ENCODE results near the gene PTPRR.

PTPRR gene

DNA sequence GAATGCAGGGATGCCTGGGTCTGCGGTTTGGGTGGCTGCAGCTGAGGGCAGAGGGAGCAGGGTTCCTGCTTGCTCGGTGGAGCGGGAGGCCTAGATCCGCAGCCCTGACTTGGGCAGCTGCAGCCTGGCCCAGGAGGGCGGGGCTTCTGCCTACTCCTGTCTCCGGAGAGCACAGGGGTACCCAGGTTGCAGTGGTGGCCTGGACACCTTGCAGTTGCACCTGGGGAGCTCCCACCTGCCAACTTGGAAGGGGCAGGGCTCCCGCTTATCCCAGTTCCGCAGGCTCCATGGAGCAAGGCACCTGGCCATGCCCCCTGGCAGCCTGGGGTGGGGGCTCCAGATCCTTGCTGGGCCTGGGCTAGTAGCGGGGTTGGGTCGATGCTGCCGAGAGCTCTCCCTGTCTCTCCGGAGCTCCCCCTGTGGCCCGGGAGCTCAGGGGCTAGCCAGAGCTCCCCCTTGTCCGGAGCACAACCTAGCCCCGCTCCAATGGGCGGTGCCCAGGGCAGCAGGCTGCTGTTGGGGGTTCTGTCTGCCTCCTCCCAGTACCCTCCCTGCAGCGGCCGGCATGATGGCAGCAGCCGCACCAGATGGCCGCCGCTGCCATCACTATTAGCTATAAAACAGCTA, 136.4 kb downstream of the PTPRR start:
- Mint-ChIP-seq H3K27ac (no peak overlapping the region), H3K4me3 (no peak overlapping the region), H3K27me3 (ENCODE audit: low read depth) (no peaks in the 10 kb centered on the region), H3K9me3 (no peaks in the 10 kb centered on the region), H3K36me3 (ENCODE audit: low read depth) (no peaks in the 10 kb centered on the region), H3K4me1 (ENCODE audit: low read depth) (no peaks in the 10 kb centered on the region)
- DNase-seq (ENCODE audit: low spot score) = no peak

DNA sequence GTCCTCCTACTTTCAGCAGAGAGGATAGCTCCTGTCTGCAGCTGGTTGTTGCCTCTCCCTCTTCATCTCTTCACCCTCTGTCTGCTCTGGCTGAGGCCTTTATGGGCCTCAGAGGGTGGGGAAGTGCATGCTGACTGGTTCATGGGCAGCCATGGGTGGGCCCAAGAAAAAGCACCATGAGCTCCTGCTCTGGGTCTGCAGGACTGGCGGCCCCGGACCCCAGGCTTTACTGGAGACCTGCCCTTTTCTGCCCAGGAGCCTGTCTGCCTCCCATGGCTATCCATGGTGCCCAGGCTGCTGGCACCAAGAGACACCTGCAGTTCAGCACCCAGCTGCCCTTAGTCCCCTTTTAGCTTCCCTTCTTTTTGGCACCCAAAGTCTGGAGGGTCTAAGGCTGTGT, 137.1 kb downstream of the PTPRR start:
- H3K27ac Mint-ChIP-seq = no peak overlapping the region
- no peaks in the 10 kb centered on the region for H3K4me1 Mint-ChIP-seq (ENCODE audit: low read depth)
- no peaks in the 10 kb centered on the region for H3K27me3 Mint-ChIP-seq (ENCODE audit: low read depth)
- no peak for DNase-seq (ENCODE audit: low spot score)
- no peaks in the 10 kb centered on the region for H3K36me3 Mint-ChIP-seq (ENCODE audit: low read depth)
- H3K9me3 Mint-ChIP-seq = no peaks in the 10 kb centered on the region
- no peak overlapping the region for H3K4me3 Mint-ChIP-seq

DNA sequence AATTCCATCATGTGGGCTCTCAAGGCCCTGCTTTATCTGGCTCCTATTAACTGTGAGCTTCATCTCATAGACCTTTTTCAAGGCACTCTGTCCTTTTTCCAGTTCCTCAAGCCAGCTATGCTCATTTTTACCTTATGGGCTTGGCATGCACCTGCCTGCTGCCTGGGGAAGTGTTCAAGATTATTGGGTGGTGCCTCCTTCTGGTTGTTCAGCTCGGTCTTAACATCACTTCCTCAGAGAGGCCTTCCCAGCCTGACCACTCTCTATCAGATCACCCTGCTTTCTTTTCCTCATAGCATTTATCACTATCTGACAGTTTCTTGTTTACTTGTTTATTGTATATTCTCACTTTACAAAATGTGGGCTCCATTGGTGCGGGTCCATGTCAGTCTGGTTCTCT, 141.3 kb downstream of the PTPRR start:
- H3K4me3 Mint-ChIP-seq = no peak overlapping the region
- no peaks in the 10 kb centered on the region for H3K9me3 Mint-ChIP-seq
- H3K36me3 Mint-ChIP-seq (ENCODE audit: low read depth) = no peaks in the 10 kb centered on the region
- H3K4me1 Mint-ChIP-seq (ENCODE audit: low read depth) = no peaks in the 10 kb centered on the region
- H3K27ac Mint-ChIP-seq = no peak overlapping the region
- DNase-seq (ENCODE audit: low spot score) = no peak
- no peaks in the 10 kb centered on the region for H3K27me3 Mint-ChIP-seq (ENCODE audit: low read depth)

DNA sequence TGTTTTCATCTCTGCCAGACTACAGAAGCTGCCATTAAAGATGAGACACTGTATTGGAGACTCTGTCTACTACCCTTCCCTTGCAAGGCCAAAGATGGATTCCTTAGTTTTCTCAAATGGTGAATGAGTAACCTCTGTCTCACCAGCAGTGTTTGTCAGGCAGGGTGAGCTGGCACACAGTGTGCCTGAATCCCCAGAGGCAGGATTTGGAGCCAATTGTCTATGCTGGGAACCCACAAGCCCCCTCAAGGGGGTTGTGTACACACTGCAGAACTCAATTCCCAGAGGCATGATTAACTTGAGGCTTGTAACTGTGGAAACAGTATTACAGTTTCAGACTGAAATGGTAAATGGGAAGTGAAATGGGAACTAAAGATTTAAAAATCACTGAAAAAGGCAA, 146.5 kb downstream of the PTPRR start:
- H3K27ac Mint-ChIP-seq = no peak overlapping the region
- H3K36me3 Mint-ChIP-seq (ENCODE audit: low read depth) = no peaks in the 10 kb centered on the region
- H3K4me1 Mint-ChIP-seq (ENCODE audit: low read depth) = no peaks in the 10 kb centered on the region
- no peaks in the 10 kb centered on the region for H3K9me3 Mint-ChIP-seq
- H3K4me3 Mint-ChIP-seq = no peak overlapping the region
- DNase-seq (ENCODE audit: low spot score) = no peak
- H3K27me3 Mint-ChIP-seq (ENCODE audit: low read depth) = no peaks in the 10 kb centered on the region

DNA sequence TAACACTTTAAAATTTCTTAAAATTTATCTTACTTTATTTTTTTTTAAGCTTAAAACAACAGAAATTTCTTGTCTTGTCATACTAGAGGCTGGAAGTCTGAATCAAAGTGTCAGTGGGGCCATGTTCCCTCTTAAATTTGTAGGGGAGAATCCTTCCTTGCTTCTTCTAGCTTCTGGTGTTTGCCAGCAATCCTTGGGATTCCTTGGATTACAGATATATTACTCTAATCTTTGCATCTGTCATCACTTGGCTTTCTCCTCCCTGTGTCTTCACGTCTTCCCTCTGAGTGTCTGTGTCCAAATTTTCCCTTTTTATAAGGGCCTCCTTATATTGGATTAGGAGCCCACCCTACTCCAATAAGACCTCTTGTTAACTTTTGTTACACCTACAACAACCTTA, 147.7 kb downstream of the PTPRR start:
- H3K4me1 Mint-ChIP-seq (ENCODE audit: low read depth) = no peaks in the 10 kb centered on the region
- no peak overlapping the region for H3K4me3 Mint-ChIP-seq

DNA sequence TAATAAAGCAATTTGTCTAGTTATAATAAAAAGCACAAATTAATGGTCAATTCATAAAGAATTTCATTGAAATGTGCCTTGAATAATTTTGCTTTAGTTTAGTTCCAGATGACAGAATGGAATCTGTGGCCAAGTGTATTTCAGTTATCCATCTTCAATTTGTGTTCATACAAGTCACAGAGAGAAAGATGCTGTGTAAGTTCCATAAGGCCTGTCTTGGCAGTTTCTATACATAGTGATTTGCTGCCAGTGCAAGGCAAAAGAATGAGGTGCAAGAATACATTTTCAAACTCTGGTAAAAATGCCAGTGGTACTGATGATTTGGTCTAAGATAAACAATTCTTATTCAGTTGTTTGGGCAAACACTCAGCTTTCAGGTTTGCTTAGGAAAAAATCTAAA, 149.0 kb downstream of the PTPRR start:
- H3K4me3 Mint-ChIP-seq = no peak overlapping the region
- no peaks in the 10 kb centered on the region for H3K9me3 Mint-ChIP-seq
- DNase-seq (ENCODE audit: low spot score) = no peak
- H3K27me3 Mint-ChIP-seq (ENCODE audit: low read depth) = no peaks in the 10 kb centered on the region
- no peaks in the 10 kb centered on the region for H3K4me1 Mint-ChIP-seq (ENCODE audit: low read depth)
- no peaks in the 10 kb centered on the region for H3K36me3 Mint-ChIP-seq (ENCODE audit: low read depth)
- no peak overlapping the region for H3K27ac Mint-ChIP-seq

More for the DNA sequence above, 147.7 kb downstream of the PTPRR start:
- DNase-seq (ENCODE audit: low spot score) = no peak
- Mint-ChIP-seq H3K27ac (no peak overlapping the region), H3K27me3 (ENCODE audit: low read depth) (no peaks in the 10 kb centered on the region), H3K36me3 (ENCODE audit: low read depth) (no peaks in the 10 kb centered on the region), H3K9me3 (no peaks in the 10 kb centered on the region)

DNA sequence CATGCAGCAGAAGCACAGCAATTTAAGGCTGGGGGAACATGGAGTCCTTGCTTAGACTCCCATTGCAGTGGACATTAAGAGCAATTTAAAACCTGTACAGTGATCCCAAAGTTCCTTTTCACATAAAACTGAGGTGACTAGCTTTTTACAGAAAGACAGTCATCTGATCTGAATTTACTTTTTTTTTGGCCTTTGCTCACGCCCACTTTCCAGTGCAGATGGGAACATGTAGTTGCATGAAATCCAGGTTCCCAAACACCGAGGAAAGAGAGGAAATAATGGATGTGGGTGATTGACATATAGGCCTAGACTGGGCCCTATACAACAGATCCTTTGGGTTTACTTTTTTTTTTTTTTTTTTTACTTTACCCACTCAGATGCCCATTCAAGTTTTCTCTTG, 156.9 kb downstream of the PTPRR start:
- no peaks in the 10 kb centered on the region for H3K9me3 Mint-ChIP-seq
- no peaks in the 10 kb centered on the region for H3K36me3 Mint-ChIP-seq (ENCODE audit: low read depth)
- H3K4me3 Mint-ChIP-seq = no peak overlapping the region
- peaks cover 2% of the 10 kb centered on the region for H3K27me3 Mint-ChIP-seq (ENCODE audit: low read depth)
- H3K4me1 Mint-ChIP-seq (ENCODE audit: low read depth) = no peaks in the 10 kb centered on the region
- DNase-seq (ENCODE audit: low spot score) = no peak
- no peak overlapping the region for H3K27ac Mint-ChIP-seq

DNA sequence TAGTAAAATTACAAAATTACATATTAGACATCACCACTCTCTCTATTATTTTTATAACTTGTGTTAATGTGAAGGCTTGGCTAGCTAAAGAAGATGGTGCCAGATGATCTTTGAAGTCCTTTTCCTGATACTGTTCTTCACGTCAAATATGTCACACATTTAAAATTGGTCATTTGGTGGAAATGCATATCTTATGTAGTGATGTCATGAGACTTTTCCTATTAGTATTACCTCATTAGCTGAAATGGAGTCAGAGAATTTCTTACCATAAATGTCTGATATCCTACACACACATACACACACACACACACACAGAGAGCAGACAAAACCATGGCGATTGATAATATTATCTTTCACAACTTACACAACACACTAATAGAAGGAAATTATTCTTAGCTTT, 158.5 kb downstream of the PTPRR start:
- Mint-ChIP-seq H3K9me3 (no peaks in the 10 kb centered on the region), H3K27me3 (ENCODE audit: low read depth) (peaks cover 2% of the 10 kb centered on the region), H3K4me3 (no peak overlapping the region), H3K27ac (no peak overlapping the region), H3K36me3 (ENCODE audit: low read depth) (no peaks in the 10 kb centered on the region), H3K4me1 (ENCODE audit: low read depth) (no peaks in the 10 kb centered on the region)
- DNase-seq (ENCODE audit: low spot score) = no peak

DNA sequence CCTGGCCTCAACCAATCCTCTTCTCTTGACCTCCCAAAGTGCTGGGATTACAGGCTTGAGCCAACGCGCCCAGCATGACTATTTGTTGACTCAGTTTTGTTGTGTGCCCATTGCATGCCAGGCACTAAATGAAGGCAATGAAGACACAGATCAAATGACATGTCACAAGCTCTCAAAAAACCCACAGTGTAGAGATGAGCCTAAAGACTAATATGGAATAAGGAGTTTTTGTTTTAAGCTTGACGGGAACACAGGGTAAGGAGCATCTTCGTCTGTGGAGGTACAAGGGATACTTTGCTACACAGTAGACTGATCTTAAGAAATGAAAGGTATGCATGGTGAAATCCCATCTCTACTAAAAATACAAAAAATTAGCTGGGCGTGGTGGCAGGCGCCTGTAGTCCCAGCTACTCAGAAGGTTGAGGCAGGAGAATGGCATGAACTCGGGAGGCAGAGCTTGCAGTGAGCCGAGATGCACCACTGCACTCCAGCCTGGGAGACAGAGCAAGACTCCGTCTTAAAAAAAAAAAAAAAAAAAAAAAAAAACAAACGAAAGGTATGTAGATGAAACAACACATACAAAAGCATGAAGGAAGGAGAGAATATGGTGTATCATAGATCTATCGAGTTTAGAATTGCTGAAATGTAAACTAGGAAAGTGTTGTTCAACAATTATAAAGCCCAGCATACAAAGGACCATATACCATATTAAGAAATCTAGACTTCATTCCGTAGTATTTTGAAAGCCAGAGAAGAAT, 161.2 kb downstream of the PTPRR start:
- Mint-ChIP-seq H3K36me3 (ENCODE audit: low read depth) (no peaks in the 10 kb centered on the region), H3K27me3 (ENCODE audit: low read depth) (peaks cover 5% of the 10 kb centered on the region), H3K27ac (no peak overlapping the region), H3K4me3 (no peak overlapping the region), H3K9me3 (no peaks in the 10 kb centered on the region), H3K4me1 (ENCODE audit: low read depth) (peaks cover 9% of the 10 kb centered on the region)
- no peak for DNase-seq (ENCODE audit: low spot score)

DNA sequence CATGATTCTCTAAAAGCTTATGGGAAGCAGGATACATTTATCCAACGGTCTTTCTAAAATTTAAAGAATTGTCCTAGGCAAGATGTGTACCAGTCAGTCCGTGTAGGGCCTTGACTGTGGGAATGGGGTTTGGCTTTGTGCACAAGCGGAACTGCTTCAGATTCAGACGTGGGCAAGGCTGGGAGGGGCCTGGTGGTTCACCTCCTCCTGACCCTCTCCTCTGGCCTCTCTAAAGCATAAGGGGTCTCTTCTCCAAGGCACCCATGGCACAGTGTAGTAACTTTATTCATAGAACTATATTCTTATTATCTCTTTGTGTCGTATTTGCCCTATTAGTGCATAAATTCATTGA, 162.1 kb downstream of the PTPRR start:
- H3K27me3 Mint-ChIP-seq (ENCODE audit: low read depth) = peaks cover 6% of the 10 kb centered on the region
- H3K4me1 Mint-ChIP-seq (ENCODE audit: low read depth) = peaks cover 10% of the 10 kb centered on the region
- H3K9me3 Mint-ChIP-seq = no peaks in the 10 kb centered on the region
- no peaks in the 10 kb centered on the region for H3K36me3 Mint-ChIP-seq (ENCODE audit: low read depth)
- no peak overlapping the region for H3K4me3 Mint-ChIP-seq
- no peak for DNase-seq (ENCODE audit: low spot score)
- H3K27ac Mint-ChIP-seq = no peak overlapping the region

DNA sequence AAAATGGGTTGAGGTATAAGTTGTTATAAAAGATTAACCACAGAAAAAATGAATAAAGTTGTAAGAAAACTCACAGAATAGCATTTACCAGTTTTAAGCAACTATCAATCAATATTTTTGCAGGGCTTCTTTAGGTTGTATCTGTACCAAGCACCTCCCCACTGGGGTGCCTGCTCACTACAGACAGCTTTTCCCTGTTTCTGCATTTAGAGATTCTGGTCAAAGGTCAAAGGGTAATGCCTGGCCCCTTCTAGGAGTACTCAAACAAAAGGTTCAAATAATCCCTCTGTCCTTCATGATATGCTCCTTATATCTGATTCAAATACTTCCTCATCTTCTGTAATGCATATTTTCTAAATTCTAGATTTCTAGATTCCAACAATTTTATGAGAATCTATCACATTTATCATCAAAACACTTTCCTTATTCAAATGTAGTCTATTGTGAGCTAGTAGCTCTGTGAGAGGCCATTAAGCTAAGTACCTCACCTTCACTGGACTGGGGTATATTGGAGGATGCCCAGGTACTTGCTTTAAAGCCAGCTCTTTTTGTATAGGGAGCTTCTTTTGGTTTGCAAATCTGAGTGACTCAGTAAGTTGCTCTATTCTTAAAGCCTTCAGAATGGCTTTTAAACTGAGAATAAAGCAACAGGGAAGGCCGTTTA, 162.6 kb downstream of the PTPRR start:
- no peak for DNase-seq (ENCODE audit: low spot score)
- no peaks in the 10 kb centered on the region for H3K9me3 Mint-ChIP-seq
- H3K27me3 Mint-ChIP-seq (ENCODE audit: low read depth) = peaks cover 6% of the 10 kb centered on the region
- H3K4me3 Mint-ChIP-seq = no peak overlapping the region
- H3K4me1 Mint-ChIP-seq (ENCODE audit: low read depth) = peaks cover 10% of the 10 kb centered on the region
- no peak overlapping the region for H3K27ac Mint-ChIP-seq
- H3K36me3 Mint-ChIP-seq (ENCODE audit: low read depth) = no peaks in the 10 kb centered on the region

DNA sequence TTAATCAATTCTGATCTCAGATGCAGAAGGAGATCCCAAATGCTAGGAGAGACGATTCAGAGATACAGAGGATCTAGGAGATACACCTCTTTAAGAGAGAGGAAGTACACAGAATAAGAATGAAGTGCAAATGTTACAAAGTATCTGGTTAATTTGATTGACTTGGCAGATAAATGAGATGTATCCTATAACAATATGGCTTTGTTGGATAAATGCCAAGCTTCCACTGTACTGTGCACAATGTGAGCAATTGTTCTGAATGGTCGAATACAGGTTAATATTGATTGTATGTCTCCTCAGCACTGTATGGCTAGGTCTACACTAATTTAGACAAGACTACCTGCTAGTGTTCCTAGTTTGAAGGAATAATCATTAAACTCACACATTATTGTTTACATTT, 163.7 kb downstream of the PTPRR start:
- Mint-ChIP-seq H3K4me3 (no peak overlapping the region), H3K9me3 (no peaks in the 10 kb centered on the region), H3K36me3 (ENCODE audit: low read depth) (no peaks in the 10 kb centered on the region), H3K27me3 (ENCODE audit: low read depth) (peaks cover 6% of the 10 kb centered on the region), H3K27ac (no peak overlapping the region), H3K4me1 (ENCODE audit: low read depth) (peaks cover 10% of the 10 kb centered on the region)
- DNase-seq (ENCODE audit: low spot score) = no peak

DNA sequence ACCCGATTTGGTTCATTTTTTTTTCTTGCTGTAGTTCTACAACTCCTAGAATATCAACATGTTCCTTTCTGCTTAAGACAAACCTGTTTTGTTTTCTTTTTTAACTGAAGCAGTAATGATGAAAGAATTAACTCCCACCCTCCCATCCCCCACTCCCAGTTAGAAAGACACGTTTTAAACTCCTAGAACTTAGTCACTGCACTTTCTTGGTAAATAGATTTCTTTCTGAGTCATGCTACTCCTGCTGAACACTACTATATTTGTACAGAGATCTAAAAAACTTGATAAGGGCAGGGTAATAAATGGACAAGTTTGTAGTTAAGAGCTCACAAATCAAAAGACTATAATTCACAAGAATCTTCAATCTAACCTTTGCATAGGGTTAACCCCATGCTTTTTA, 164.4 kb downstream of the PTPRR start:
- Mint-ChIP-seq H3K36me3 (ENCODE audit: low read depth) (no peaks in the 10 kb centered on the region), H3K27me3 (ENCODE audit: low read depth) (peaks cover 11% of the 10 kb centered on the region), H3K4me3 (no peak overlapping the region), H3K27ac (no peak overlapping the region), H3K9me3 (no peaks in the 10 kb centered on the region), H3K4me1 (ENCODE audit: low read depth) (peaks cover 10% of the 10 kb centered on the region)
- no peak for DNase-seq (ENCODE audit: low spot score)

DNA sequence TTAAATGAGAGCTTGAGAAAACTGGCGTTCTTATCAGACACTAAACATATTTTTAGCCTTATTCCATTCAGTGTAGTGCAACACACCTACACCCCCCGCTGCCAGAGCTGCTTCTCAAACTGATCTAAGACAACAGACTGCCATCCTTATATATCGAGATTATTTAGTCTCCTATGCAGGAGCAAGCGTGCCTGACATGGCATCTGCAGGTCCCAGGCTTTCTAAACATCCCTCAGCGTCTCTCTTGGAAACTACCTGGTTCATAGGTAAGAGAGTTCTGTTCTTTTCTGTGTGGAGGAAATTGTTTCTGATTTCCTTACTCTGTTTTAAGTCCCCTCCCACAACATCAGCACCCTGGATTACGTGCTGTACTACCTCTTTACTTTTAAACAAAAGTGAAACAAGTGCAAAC, 166.2 kb downstream of the PTPRR start:
- peaks cover 10% of the 10 kb centered on the region for H3K4me1 Mint-ChIP-seq (ENCODE audit: low read depth)
- no peak for DNase-seq (ENCODE audit: low spot score)

More for the DNA sequence above, 166.2 kb downstream of the PTPRR start:
- H3K36me3 Mint-ChIP-seq (ENCODE audit: low read depth) = no peaks in the 10 kb centered on the region
- H3K27me3 Mint-ChIP-seq (ENCODE audit: low read depth) = peaks cover 16% of the 10 kb centered on the region
- no peaks in the 10 kb centered on the region for H3K9me3 Mint-ChIP-seq
- H3K4me3 Mint-ChIP-seq = no peak overlapping the region
- no peak overlapping the region for H3K27ac Mint-ChIP-seq

Data from T-helper 2 cell treated with Interferon-gamma antibody and Interleukin-4, amounts not matched to agents 5 μg/mL and 100 μg/mL, for 36 hours (primary cell).